ENCODE measurements around the gene XXYLT1. TPM values are rescaled to one million over a fixed set of nuclear protein-coding genes. Genes with fewer than 3 reads are reported as not detected.

Gene XXYLT1
- polyA plus RNA-seq, 1 donor (not counting 4 experiments of a cell fraction or from before 2014, with no cell fraction given) = 11.1 TPM

- Histone ChIP-seq H3K79me2 (ENCODE audit: control insufficient read depth, insufficient read depth, low read length) (peaks cover 5% of the 10 kb centered on the region), H3K9ac (ENCODE audit: control insufficient read depth, extremely low read depth, insufficient read depth, low read length) (no peak overlapping the region), H3K4me1 (ENCODE audit: control insufficient read depth, extremely low read depth, insufficient read depth, low read length) (no peaks in the 10 kb centered on the region), H3K27me3 (ENCODE audit: control insufficient read depth, extremely low read depth, insufficient read depth, low read length) (no peaks in the 10 kb centered on the region), H3K9me3 (ENCODE audit: control insufficient read depth, low read depth, low read length) (no peaks in the 10 kb centered on the region), H2AFZ (ENCODE audit: control insufficient read depth, low read length) (no peak overlapping the region), H3K4me2 (ENCODE audit: control insufficient read depth, extremely low read depth, insufficient read depth, low read depth, low read length) (no peak overlapping the region), H3K4me3 (ENCODE audit: control insufficient read depth in 2 of 3, extremely low read depth in 1 of 3, insufficient read depth in 2 of 3, low read depth in 1 of 3, low read length in 3 of 3) (no peak overlapping the region), H3K9me1 (ENCODE audit: control insufficient read depth, extremely low read depth, insufficient read depth, low read length) (no peaks in the 10 kb centered on the region), H3K36me3 (ENCODE audit: control insufficient read depth in 2 of 2, extremely low read depth in 1 of 2, insufficient read depth in 2 of 2, low read length in 2 of 2) (peaks cover 0 to 2% of the 10 kb centered on the region in 2 experiments), H3K27ac (ENCODE audit: control insufficient read depth, insufficient read depth, low read length) (no peak overlapping the region), H4K20me1 (ENCODE audit: control insufficient read depth, extremely low read depth, insufficient read depth, low read length) (no peaks in the 10 kb centered on the region)
- no peak for DNase-seq (ENCODE audit: low read depth, low spot score)
- no peak for TF ChIP-seq EZH2 (IDR thresholded peaks at IDR 0.05; ENCODE audit: low read length)
- TF ChIP-seq, protein P1, sequence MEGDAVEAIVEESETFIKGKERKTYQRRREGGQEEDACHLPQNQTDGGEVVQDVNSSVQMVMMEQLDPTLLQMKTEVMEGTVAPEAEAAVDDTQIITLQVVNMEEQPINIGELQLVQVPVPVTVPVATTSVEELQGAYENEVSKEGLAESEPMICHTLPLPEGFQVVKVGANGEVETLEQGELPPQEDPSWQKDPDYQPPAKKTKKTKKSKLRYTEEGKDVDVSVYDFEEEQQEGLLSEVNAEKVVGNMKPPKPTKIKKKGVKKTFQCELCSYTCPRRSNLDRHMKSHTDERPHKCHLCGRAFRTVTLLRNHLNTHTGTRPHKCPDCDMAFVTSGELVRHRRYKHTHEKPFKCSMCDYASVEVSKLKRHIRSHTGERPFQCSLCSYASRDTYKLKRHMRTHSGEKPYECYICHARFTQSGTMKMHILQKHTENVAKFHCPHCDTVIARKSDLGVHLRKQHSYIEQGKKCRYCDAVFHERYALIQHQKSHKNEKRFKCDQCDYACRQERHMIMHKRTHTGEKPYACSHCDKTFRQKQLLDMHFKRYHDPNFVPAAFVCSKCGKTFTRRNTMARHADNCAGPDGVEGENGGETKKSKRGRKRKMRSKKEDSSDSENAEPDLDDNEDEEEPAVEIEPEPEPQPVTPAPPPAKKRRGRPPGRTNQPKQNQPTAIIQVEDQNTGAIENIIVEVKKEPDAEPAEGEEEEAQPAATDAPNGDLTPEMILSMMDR (optimal IDR thresholded peaks at IDR 0.05 in 1 of 3, IDR thresholded peaks at IDR 0.05 in 1 of 3, conservative IDR thresholded peaks at IDR 0.05 in 1 of 3; ENCODE audit: extremely low read depth in 1 of 3, insufficient read depth in 2 of 3, low read length in 3 of 3) = no peak
- dilution Hi-C loops (cut with MboI; ENCODE audit: extremely low pct_ligation_motif_present, low sequenced_read_pairs) = no loop called here
- no peak for FAIRE-seq
Observed at GRCh38 chr3:195246581-195246995, 24.4 kb downstream of the XXYLT1 start.

- H3K27me3 ChIP-seq (ENCODE audit: control insufficient read depth, extremely low read depth, insufficient read depth, low read length) = no peaks in the 10 kb centered on the region
- DNase-seq (ENCODE audit: low read depth, low spot score) (no peak), FAIRE-seq (no peak)
- H2AFZ ChIP-seq (ENCODE audit: control insufficient read depth, low read length) = no peak overlapping the region
- no peaks in the 10 kb centered on the region for H3K9me3 ChIP-seq (ENCODE audit: control insufficient read depth, low read depth, low read length)
- no peaks in the 10 kb centered on the region for H3K4me1 ChIP-seq (ENCODE audit: control insufficient read depth, extremely low read depth, insufficient read depth, low read length)
- no peak overlapping the region for H3K4me3 ChIP-seq (ENCODE audit: control insufficient read depth in 2 of 3, extremely low read depth in 1 of 3, insufficient read depth in 2 of 3, low read depth in 1 of 3, low read length in 3 of 3)
- no peak overlapping the region for H3K9ac ChIP-seq (ENCODE audit: control insufficient read depth, extremely low read depth, insufficient read depth, low read length)
- peaks cover 0 to 2% of the 10 kb centered on the region in 2 experiments for H3K36me3 ChIP-seq (ENCODE audit: control insufficient read depth in 2 of 2, extremely low read depth in 1 of 2, insufficient read depth in 2 of 2, low read length in 2 of 2)
- no peak overlapping the region for H3K4me2 ChIP-seq (ENCODE audit: control insufficient read depth, extremely low read depth, insufficient read depth, low read depth, low read length)
- dilution Hi-C loops (cut with MboI; ENCODE audit: extremely low pct_ligation_motif_present, low sequenced_read_pairs) = no loop called here
- no peaks in the 10 kb centered on the region for H3K9me1 ChIP-seq (ENCODE audit: control insufficient read depth, extremely low read depth, insufficient read depth, low read length)
- peaks cover 2% of the 10 kb centered on the region for H3K79me2 ChIP-seq (ENCODE audit: control insufficient read depth, insufficient read depth, low read length)
- TF ChIP-seq, protein P1 (optimal IDR thresholded peaks at IDR 0.05 in 1 of 3, IDR thresholded peaks at IDR 0.05 in 1 of 3, conservative IDR thresholded peaks at IDR 0.05 in 1 of 3; ENCODE audit: extremely low read depth in 1 of 3, insufficient read depth in 2 of 3, low read length in 3 of 3) = no peak
- TF ChIP-seq EZH2 (IDR thresholded peaks at IDR 0.05; ENCODE audit: low read length) = no peak
- no peak overlapping the region for H3K27ac ChIP-seq (ENCODE audit: control insufficient read depth, insufficient read depth, low read length)
- H4K20me1 ChIP-seq (ENCODE audit: control insufficient read depth, extremely low read depth, insufficient read depth, low read length) = no peaks in the 10 kb centered on the region
Observed at GRCh38 chr3:195245531-195245951, 25.4 kb downstream of the XXYLT1 start.
